Measurements from ENCODE around the gene REXO2. TPM values are rescaled to one million over a fixed set of nuclear protein-coding genes. Genes with fewer than 3 reads are reported as not detected.

The REXO2 gene
- total and polyA plus RNA-seq, 4 donors = 25.9 to 51.7 (median 39.4) TPM

- no peak overlapping the region for H3K4me3 ChIP-seq (ENCODE audit: low read depth in 1 of 3, low read length in 3 of 3)
- H3K36me3 ChIP-seq (ENCODE audit: control insufficient read depth in 4 of 4, insufficient read depth in 3 of 4, low read depth in 1 of 4, low read length in 3 of 4) = no peaks in the 10 kb centered on the region
- H3K27me3 ChIP-seq (ENCODE audit: control insufficient read depth in 4 of 4, insufficient read depth in 4 of 4, low read length in 3 of 4) = no peaks in the 10 kb centered on the region
- WGBS = 78% methylated on average over 3 of the region's 3 CpGs
- no peak overlapping the region for H3K9ac ChIP-seq (ENCODE audit: low read depth in 1 of 2, low read length in 2 of 2)
- H3K9me3 ChIP-seq (ENCODE audit: control insufficient read depth in 4 of 4, low read length in 3 of 4) = no peaks in the 10 kb centered on the region
- DNase-seq (ENCODE audit: low spot score) = no peak
- TF ChIP-seq EGR1 (IDR thresholded peaks at IDR 0.05; ENCODE audit: low read depth in 2 of 2) (no peak), NR2F2 (IDR thresholded peaks at IDR 0.05) (no peak), FOXA1 (IDR thresholded peaks at IDR 0.05) (no peak), SP1 (IDR thresholded peaks at IDR 0.05) (no peak), REST (IDR thresholded peaks at IDR 0.05) (no peak), HNF4G (IDR thresholded peaks at IDR 0.05) (no peak), YY1 (IDR thresholded peaks at IDR 0.05) (no peak), CTCF (IDR thresholded peaks at IDR 0.05; ENCODE audit: low read depth, low read length, missing input control) (no peak), ZBTB33 (IDR thresholded peaks at IDR 0.05) (no peak), RXRA (IDR thresholded peaks at IDR 0.05) (no peak), ATF3 (IDR thresholded peaks at IDR 0.05) (no peak), FOXA2 (IDR thresholded peaks at IDR 0.05) (no peak), HNF4A (conservative IDR thresholded peaks at IDR 0.05) (no peak), RAD21 (IDR thresholded peaks at IDR 0.05) (no peak), GABPA (IDR thresholded peaks at IDR 0.05 in 1 of 2, conservative IDR thresholded peaks at IDR 0.05 in 1 of 2) (no peak), JUND (IDR thresholded peaks at IDR 0.05) (no peak)
- no peak overlapping the region for H3K27ac ChIP-seq (ENCODE audit: low read depth in 1 of 2, low read length in 2 of 2)
- no peaks in the 10 kb centered on the region for H3K4me1 ChIP-seq (ENCODE audit: control insufficient read depth in 4 of 4, insufficient read depth in 4 of 4, low read length in 3 of 4)
These were observed 57.6 kb downstream of the REXO2 start for GRCh38 chr11:114496915-114497314.

GRCh38 chr11:114499756-114500155 lies 60.5 kb downstream of the REXO2 start:
- H3K27ac ChIP-seq (ENCODE audit: low read depth in 1 of 2, low read length in 2 of 2) = no peak overlapping the region
- H3K4me3 ChIP-seq (ENCODE audit: low read depth in 1 of 3, low read length in 3 of 3) = no peak overlapping the region
- no peak for DNase-seq (ENCODE audit: low spot score)
- H3K9ac ChIP-seq (ENCODE audit: low read depth in 1 of 2, low read length in 2 of 2) = no peak overlapping the region
- no peaks in the 10 kb centered on the region for H3K9me3 ChIP-seq (ENCODE audit: control insufficient read depth in 4 of 4, low read length in 3 of 4)
- no peaks in the 10 kb centered on the region for H3K27me3 ChIP-seq (ENCODE audit: control insufficient read depth in 4 of 4, insufficient read depth in 4 of 4, low read length in 3 of 4)
- TF ChIP-seq JUND (IDR thresholded peaks at IDR 0.05) (no peak), HNF4A (conservative IDR thresholded peaks at IDR 0.05) (no peak), SP1 (IDR thresholded peaks at IDR 0.05) (no peak), EGR1 (IDR thresholded peaks at IDR 0.05; ENCODE audit: low read depth in 2 of 2) (no peak), TAF1 (conservative IDR thresholded peaks at IDR 0.05) (no peak), REST (IDR thresholded peaks at IDR 0.05) (no peak)
- H3K4me1 ChIP-seq (ENCODE audit: control insufficient read depth in 4 of 4, insufficient read depth in 4 of 4, low read length in 3 of 4) = no peaks in the 10 kb centered on the region
- H3K36me3 ChIP-seq (ENCODE audit: control insufficient read depth in 4 of 4, insufficient read depth in 3 of 4, low read depth in 1 of 4, low read length in 3 of 4) = no peaks in the 10 kb centered on the region
